Transverse colon (tissue), 4 donors: ENCODE data around the gene ROCK1. TPM values are rescaled to one million over a fixed set of nuclear protein-coding genes. Genes with fewer than 3 reads are reported as not detected.

Experiments used
- DNase-seq: peaks from one replicate; pipeline ENCODE4 v3.0.0-alpha.2; 2019
- H3K27ac ChIP-seq, 4 donors: fragments of 200-600 bp; sonication (generic); 2 replicates each; pipeline ENCODE4 v1.5.1; 2016 to 2018; ENCODE audit warnings: inconsistent platforms in 4 of 4
- H3K27me3 ChIP-seq: fragments of 200-600 bp; sonication (generic); 2 replicates; pipeline ENCODE4 v1.5.1; 2017; ENCODE audit warnings: inconsistent platforms
- H3K36me3 ChIP-seq, 4 donors: fragments of 200-600 bp; sonication (generic); 2 replicates each; pipeline ENCODE4 v1.5.1; 2017 to 2019; ENCODE audit warnings: inconsistent platforms in 4 of 4
- H3K4me1 ChIP-seq, 4 donors: fragments of 200-600 bp; sonication (generic); 2 replicates each; pipeline ENCODE4 v1.5.1; 2017 to 2020; ENCODE audit warnings: inconsistent platforms in 4 of 4
- H3K4me3 ChIP-seq, 4 donors: fragments of 200-600 bp; sonication (generic); 1 replicate in 1 of 4; 2 replicates in 3 of 4; pipeline versions ENCODE4 v1.5.1 to v1.6.1; 2017 to 2019; ENCODE audit warnings: inconsistent platforms in 4 of 4
- H3K9me3 ChIP-seq, 2 donors: fragments of 200-600 bp; sonication (generic); 2 replicates each; pipeline ENCODE4 v1.5.1; 2017 to 2019; ENCODE audit warnings: inconsistent platforms in 2 of 2
- EP300 ChIP-seq: sonication (generic); formaldehyde crosslinking; IDR thresholded peaks from one replicate; pipeline ENCODE4 v1.6.1; 2017; ENCODE audit warnings: antibody characterized with exemption, low read depth
- POLR2A ChIP-seq: fragments of 450-650 bp; IDR thresholded peaks from one replicate; pipeline ENCODE4 v1.6.1; 2016; ENCODE audit warnings: antibody characterized with exemption, mild to moderate bottlenecking, moderate library complexity
- POLR2AphosphoS5 ChIP-seq, 3 donors: sonication (generic); formaldehyde crosslinking; IDR thresholded peaks; one replicate each; pipeline ENCODE4 v1.6.1; 2016; ENCODE audit warnings: antibody characterized with exemption in 3 of 3
- WGBS, 2 donors: methylation state at CpG; one replicate each; pipeline ENCODE4 v1.1.5; 2018; ENCODE audit warnings: low coverage in 1 of 2; 5-methylcytosine and 5-hydroxymethylcytosine counted together
- in situ Hi-C, 4 donors: fragments of 200-750 bp; cut with MboI; loops; one replicate each; pipeline versions ENCODE4 v1.15.0 to v1.15.1; 2017; ENCODE audit warnings: low sequenced_read_pairs in 3 of 4, low pct_ligation_motif_present in 1 of 4, low pct_unique_long_range_greater_than_20kb in 1 of 4
- intact Hi-C: fragments of 100-400 bp; cut with DNase I; formaldehyde crosslinking; loops from one replicate; pipeline ENCODE4 v1.15.1; 2023; ENCODE audit warnings: low total_unique reads
- total RNA-seq, 4 donors: library from RNA; depleted of rRNA; stranded (reverse); fragments of >200 nt; gene quantifications; one replicate each; pipeline ENCODE4 v1.1.0, GENCODE V29; 2016
- TF ChIP-seq, protein P1 (sequence below), 5 experiments: fragments of 200-600 bp in 3 of 5; fragments of 450-650 bp in 2 of 5; sonication (generic) in 3 of 5; IDR thresholded peaks; 1 replicate in 2 of 5; 2 replicates in 3 of 5; pipeline ENCODE4 v1.5.1; 2016 to 2017; ENCODE audit warnings: antibody characterized with exemption in 5 of 5, inconsistent platforms in 3 of 5, mild to moderate bottlenecking in 2 of 5, moderate library complexity in 1 of 5

ROCK1 gene
- total RNA-seq, 4 donors from 2014 or later = 23.9 to 59.5 (median 39.6) TPM

DNA sequence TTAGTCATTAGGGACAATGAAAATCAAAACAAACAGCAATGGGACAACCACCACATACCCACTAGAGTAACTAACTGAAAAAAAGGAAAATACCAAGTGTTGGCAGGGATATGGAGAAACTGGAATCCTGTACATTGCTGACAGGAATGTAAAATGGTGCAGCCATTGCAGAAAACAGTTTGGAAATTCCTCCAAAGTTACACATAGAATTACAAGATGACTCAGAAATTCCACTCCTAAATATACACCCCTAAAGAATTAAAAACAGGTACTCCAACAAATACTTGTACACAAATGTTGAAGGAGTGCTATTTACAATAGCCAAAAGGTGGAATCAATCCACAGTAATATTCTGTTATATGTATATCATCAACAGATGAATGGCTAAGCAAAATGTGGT lies 110.9 kb downstream of the ROCK1 start:
- TF ChIP-seq POLR2AphosphoS5 (IDR thresholded peaks at IDR 0.05) (no peak), POLR2A (no peak), EP300 (no peak)
- TF ChIP-seq, protein P1, sequence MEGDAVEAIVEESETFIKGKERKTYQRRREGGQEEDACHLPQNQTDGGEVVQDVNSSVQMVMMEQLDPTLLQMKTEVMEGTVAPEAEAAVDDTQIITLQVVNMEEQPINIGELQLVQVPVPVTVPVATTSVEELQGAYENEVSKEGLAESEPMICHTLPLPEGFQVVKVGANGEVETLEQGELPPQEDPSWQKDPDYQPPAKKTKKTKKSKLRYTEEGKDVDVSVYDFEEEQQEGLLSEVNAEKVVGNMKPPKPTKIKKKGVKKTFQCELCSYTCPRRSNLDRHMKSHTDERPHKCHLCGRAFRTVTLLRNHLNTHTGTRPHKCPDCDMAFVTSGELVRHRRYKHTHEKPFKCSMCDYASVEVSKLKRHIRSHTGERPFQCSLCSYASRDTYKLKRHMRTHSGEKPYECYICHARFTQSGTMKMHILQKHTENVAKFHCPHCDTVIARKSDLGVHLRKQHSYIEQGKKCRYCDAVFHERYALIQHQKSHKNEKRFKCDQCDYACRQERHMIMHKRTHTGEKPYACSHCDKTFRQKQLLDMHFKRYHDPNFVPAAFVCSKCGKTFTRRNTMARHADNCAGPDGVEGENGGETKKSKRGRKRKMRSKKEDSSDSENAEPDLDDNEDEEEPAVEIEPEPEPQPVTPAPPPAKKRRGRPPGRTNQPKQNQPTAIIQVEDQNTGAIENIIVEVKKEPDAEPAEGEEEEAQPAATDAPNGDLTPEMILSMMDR (IDR thresholded peaks at IDR 0.05) = no peak
- no peak for DNase-seq
- Histone ChIP-seq H3K36me3 (peaks cover 0 to 23% (median 2%) of the 10 kb centered on the region in 4 donors), H3K27ac (no peak overlapping the region), H3K9me3 (no peaks in the 10 kb centered on the region), H3K4me3 (no peak overlapping the region), H3K4me1 (peaks cover 0 to 15% (median 3%) of the 10 kb centered on the region in 4 donors), H3K27me3 (no peaks in the 10 kb centered on the region)
- intact Hi-C loops = loop anchor here (10.0 kb wide), 1 partner anchor 114 kb away; the partner anchor contains the start of gene ROCK1
- in situ Hi-C loops = no loop called here

DNA sequence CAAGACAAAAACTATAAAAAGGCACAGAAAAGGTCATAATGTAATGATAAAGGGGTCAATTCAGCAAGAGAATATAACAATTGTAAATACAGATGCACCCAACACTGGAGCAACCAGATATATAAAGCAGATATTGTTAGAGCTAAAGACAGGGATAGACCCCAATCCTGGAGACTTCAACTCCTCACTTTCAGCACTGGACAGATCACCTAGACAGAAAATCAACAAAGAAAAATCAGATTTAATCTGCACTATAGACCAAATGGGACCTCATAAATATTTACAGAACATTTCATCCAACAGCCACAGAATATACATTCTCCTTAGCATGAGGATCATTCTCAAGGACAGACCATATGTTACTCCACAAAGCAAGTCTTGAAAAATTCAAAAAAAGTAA lies 114.2 kb downstream of the ROCK1 start:
- Histone ChIP-seq H3K4me1 (no peaks in the 10 kb centered on the region), H3K4me3 (no peak overlapping the region), H3K27me3 (no peaks in the 10 kb centered on the region), H3K36me3 (peaks cover 0 to 13% (median 3%) of the 10 kb centered on the region in 4 donors), H3K9me3 (no peaks in the 10 kb centered on the region), H3K27ac (no peak overlapping the region)
- in situ Hi-C loops = no loop called here
- no peak for TF ChIP-seq POLR2A
- TF ChIP-seq, protein P1 (IDR thresholded peaks at IDR 0.05) = no peak
- TF ChIP-seq EP300 = no peak
- TF ChIP-seq POLR2AphosphoS5 (IDR thresholded peaks at IDR 0.05) = no peak
- DNase-seq = no peak
- intact Hi-C loops = no loop called here

DNA sequence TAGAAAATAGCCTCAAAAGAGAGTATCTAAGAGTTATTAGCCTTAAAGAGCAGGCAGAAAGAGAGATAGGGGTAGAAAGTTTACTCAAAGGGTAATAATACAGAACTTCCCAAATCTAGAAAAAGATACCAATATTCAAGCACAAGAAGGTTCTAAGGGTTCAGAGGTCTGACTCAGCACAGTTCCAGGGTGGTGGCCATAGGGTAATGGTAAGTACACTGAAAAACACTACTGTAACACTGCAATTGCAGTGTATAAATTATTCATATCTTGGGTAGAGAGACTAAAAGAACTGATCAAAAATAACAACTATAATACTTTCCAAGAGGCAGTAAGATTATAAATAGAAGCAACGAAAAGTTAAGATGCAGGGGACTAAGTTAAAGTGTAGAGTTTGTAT lies 115.2 kb downstream of the ROCK1 start:
- Histone ChIP-seq H3K9me3 (no peaks in the 10 kb centered on the region), H3K36me3 (peaks cover 0 to 21% (median 8%) of the 10 kb centered on the region in 4 donors), H3K4me3 (no peak overlapping the region), H3K27me3 (no peaks in the 10 kb centered on the region), H3K27ac (no peak overlapping the region), H3K4me1 (no peaks in the 10 kb centered on the region)
- no peak for DNase-seq
- in situ Hi-C loops (no loop called here), intact Hi-C loops (no loop called here)
- 85 to 93% methylated on average over 1 of the region's 1 CpG for WGBS, 2 donors
- TF ChIP-seq EP300 = no peak
- TF ChIP-seq, protein P1 (IDR thresholded peaks at IDR 0.05) = no peak
- TF ChIP-seq POLR2AphosphoS5 (IDR thresholded peaks at IDR 0.05) = no peak
- no peak for TF ChIP-seq POLR2A

DNA sequence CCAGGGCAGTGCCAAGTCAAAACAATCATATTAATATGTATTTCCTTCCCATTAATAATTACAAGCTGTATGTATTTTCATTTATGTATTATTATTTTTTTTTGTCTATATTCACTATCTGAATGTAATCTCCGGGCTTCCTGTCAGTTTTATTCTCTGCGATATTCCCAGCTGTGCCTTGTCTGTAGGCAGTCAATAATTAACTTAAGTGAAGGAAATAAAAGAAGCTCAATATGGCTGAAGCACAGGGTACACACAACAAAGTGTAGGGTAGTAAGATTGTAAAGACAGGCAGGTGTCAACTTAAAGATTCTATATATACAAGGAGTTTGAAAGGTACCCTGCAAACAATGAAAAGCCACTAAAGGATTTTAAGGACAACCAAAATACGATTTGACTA lies 122.9 kb downstream of the ROCK1 start:
- H3K27ac ChIP-seq = no peak overlapping the region

More for the DNA sequence above, 122.9 kb downstream of the ROCK1 start:
- TF ChIP-seq, protein P1 (IDR thresholded peaks at IDR 0.05) = no peak
- no peak for TF ChIP-seq POLR2A
- TF ChIP-seq POLR2AphosphoS5 (IDR thresholded peaks at IDR 0.05) = no peak
- TF ChIP-seq EP300 = no peak
- Histone ChIP-seq H3K9me3 (no peaks in the 10 kb centered on the region), H3K36me3 (peaks cover 0 to 60% (median 17%) of the 10 kb centered on the region in 4 donors), H3K4me3 (no peak overlapping the region), H3K4me1 (no peaks in the 10 kb centered on the region), H3K27me3 (no peaks in the 10 kb centered on the region)
- in situ Hi-C loops = loop anchor here in 1 of 4 donors (10.0 kb wide), 1 partner anchor 56 kb away; no protein-coding TSS in a partner anchor
- 60 to 63% methylated on average over 3 of the region's 3 CpGs for WGBS, 2 donors
- intact Hi-C loops = no loop called here
- no peak for DNase-seq
